HG02678 (cell line): Measurements from ENCODE around the gene AKAP1.

Experiments
- ATAC-seq: cut with Tn5 transposase; IDR thresholded peaks from one replicate; pipeline ENCODE4 v1.9.1; 2021; ENCODE audit warnings: mild to moderate bottlenecking, moderate library complexity; ENCODE audit not compliant: unreplicated experiment

The AKAP1 gene

GRCh38 chr17:57124053-57124452 is 39.0 kb downstream of the AKAP1 start:
- no peak for ATAC-seq

GRCh38 chr17:57125406-57125805 is 40.4 kb downstream of the AKAP1 start:
- ATAC-seq, result no peak

DNA sequence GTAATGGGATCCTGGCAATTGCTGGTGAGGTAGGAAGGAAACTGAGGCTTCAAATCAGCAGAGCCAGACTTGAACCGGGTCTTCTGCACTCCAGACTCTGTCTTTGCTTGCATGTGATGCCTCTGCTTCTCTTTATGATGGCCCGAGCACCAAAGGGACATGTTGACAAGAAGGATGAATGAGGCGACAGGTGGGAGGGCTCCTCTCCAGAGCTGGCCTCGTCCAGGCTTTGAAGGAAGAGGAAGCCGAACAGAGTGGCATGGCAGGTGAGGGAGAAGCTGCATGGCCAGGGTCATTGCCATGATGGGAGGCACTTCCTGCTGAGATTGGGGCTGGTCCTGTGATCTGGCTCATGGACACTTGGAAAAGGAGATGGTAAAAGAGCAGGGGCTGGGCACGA is 40.8 kb downstream of the AKAP1 start:
- ATAC-seq, result no peak

DNA sequence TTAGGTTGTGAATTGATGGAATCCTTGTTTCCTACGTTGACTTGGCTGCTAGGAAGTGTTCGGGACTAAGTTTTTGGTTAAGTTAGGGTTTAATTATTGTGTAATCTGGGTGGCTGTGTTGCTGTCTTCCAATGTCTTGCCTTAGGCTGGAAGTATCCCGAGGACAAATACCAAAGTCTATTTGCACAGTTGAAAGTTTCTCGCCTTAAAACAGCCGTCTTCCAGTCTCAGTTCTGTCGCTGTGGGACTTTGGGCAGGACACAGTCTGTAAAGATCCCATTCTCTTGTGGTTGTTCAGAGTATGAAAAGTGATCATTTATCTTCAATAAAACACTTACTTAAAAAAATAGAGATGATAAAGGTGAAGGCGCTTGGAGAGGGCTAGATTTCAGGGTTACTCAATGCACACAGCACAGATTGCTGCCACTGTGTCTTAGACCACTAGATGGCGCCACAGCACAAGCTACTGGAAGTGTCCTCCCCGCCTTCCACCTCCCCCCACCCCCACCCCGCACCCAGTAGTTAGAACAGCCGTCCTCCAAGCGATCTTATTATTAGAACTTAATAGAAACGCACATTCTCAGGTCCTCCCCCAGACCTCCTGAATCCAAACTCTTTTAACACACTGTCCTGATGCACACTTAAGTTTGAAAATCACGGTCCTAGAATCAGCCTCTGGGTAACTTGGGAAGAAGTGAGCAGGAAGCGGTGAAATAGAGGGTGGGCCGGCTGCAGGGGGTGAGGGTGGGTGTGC is 45.8 kb downstream of the AKAP1 start:
- no peak for ATAC-seq

DNA sequence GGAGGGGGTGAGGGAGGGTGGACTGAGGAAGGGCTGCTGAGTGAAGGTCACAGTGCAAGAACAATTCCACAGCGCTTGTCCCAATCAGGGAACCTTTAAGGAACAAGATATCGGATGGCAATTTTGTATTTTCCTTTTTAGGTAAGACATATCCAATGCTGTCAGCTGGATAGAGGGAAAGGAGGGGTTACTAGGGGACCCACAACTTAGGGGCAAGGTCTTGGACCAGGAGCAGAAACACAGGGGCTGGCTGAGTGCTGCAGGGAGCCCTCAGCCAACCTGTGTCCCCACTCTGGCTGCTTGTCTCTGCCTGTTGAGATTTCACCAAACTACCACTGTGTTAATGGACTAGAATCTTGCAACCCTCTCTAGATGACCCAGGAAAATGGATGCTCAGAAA is 47.6 kb downstream of the AKAP1 start:
- ATAC-seq, result no peak

DNA sequence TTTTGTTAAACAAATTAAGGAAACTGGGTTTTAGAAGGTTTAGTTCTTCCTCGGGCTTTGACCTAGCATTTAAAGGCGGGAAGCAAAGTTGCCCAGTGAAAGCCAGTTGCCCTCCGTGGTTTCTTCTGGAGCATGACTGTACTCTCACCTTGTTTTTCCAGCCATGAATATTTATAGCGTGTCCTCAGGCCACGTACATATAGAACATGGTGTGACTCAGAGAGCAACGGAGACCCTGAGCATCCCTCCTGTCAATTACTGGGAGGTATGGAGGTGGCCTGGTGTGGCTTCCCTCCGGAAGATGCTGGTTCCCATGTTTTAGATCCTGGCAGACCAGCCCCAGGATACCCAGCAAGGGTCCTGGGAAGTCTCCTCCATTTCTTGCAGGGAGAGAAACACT is 48.4 kb downstream of the AKAP1 start:
- ATAC-seq, result no peak

DNA sequence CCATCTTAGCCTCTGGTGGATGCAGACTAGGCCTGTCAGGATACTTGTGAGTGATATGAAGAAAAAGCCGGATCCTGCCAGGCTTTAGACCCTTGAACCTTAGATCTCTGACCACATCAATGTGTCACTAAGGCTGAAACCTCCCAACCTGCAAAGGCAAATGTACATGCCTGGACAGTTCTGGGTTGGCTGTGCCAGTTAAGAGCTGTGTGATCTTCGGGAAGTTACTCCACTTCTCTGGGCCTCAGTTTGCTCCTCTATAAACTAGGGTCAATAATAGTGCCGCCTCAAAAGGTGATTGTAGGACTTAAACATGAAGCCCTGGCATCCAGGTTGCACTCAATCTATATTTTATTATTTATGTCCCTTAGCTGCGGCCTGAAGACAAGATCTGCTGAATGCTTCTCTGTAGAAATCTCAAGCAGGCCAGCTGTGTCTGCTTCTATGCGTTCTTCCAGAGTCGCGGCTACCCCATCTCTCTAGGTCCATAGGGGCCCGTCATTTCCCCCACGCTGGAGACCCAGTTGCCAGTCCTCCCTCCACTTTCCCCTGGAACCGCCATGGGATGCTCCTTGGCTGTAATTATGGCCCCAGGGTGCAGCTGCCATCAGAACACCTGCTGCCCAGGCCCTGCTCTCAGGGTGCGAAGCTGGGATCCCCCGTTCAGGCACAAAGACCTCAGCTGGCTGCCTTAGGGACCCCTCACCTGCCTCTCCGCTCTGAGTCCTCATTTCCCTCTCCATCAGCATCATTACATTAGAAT is 50.2 kb downstream of the AKAP1 start:
- ATAC-seq, result no peak

DNA sequence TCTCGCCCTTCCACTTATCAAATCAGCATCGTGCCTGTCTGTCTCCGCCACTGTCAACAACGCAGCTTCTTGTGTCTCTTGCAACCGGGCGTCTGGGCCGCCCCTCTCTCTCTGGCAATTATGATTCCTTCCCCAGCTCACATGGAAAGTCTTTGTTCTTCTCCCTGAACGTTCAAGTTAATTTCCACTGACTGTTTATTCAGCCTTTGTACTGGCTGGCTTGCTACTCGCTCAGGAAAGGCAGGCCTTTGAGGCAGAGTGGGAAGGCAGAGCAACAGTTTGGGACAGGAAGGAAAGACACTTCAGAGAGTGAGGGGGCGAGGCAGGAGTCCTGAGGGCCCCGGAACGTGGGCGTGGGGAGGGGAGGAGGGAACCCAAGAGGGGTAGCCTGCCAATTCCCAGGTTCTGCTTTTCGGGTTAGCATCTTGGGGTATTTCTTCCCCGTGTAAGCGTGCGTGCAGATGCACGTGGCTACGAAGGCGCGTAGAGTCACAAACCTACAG is 50.8 kb downstream of the AKAP1 start:
- no peak for ATAC-seq

- ATAC-seq, result no peak
Measured at GRCh38 chr17:57136355-57136754, 51.3 kb downstream of the AKAP1 start.

GRCh38 chr17:57138030-57138911 is 53.2 kb downstream of the AKAP1 start:
- ATAC-seq, result no peak

- no peak for ATAC-seq
Measured at GRCh38 chr17:57138956-57139576, 54.0 kb downstream of the AKAP1 start.

DNA sequence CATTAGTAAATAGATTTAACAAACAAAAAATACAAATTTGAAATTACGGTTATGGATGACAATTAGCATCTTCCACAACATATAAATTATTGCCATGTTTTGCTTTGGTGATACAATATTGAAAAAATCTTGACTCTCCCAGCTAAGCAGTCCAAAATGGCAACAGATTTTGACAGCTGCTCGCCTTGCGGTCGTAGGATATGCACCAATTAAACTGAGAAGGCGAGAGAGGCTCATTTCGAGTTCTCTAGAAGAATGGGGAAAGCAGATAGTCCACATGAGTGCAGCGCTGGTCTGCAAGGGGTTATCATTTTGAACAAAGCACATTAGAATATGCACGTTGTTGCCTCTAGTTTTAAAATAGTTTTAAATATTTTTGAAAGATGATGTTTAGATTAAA is 55.3 kb downstream of the AKAP1 start:
- ATAC-seq, result no peak

- no peak for ATAC-seq
Measured at GRCh38 chr17:57142925-57143324, 57.9 kb downstream of the AKAP1 start.

GRCh38 chr17:57143361-57143760 is 58.3 kb downstream of the AKAP1 start:
- no peak for ATAC-seq

DNA sequence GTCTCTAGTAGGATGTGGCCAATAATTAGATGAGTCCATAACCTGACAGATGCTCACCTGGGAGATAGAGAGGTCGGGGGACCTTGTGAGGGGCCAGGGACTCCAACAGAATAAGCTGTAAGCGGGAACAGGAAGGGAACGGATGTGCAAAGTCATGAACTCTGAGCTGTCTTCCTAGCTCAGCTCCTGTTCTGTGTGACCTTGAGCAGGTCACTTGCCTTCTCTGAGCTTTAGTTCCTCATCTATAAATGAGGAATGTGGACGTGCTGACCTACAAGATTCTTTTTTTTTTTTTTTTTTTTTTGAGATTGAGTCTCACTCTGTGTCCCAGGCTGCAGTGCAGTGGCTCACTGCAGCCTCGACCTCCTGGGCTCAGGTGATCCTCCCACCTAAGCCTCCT is 58.9 kb downstream of the AKAP1 start:
- no peak for ATAC-seq

- ATAC-seq, result no peak
Measured at GRCh38 chr17:57144567-57144966, 59.5 kb downstream of the AKAP1 start.

GRCh38 chr17:57145347-57145746 is 60.3 kb downstream of the AKAP1 start:
- ATAC-seq, result no peak

DNA sequence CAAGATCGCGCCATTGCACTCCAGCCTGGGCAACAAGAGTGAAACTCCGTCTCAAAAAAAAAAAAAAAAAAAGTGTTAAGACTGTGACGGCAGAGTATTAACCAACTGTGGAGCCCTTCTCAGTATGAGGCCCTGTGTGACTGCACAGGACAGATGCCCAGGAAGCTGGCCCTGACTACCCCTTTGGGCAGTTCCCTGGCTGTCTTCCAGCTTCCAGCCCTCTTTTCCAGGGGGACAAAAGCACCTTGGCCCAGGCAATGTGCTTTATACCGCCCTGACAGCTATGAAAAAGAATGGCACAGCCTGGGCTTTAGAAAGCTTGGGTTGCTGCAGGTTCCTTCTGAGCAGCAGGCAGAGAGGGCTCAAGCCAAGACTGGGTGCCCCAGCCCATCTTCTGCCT is 61.2 kb downstream of the AKAP1 start:
- no peak for ATAC-seq

DNA sequence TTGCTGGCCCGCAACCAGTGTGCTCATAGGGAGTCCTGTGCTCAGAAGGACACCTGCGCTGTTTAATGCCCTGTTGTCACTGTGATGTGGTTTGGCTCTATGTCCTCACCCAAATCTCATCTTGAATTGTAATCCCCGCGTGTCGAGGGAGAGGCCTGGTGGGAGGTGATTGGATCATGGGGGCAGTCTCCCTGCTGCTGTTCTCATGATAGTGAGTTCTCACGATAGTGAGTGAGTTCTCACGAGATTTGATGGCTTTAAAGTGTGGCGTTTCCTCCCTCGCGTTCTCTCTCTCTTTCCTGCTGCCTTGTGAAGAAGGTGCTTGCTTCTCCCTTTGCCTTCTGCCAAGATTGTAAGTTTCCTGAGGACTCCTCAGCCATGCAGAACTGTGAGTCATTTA is 66.8 kb downstream of the AKAP1 start:
- ATAC-seq, result no peak

- ATAC-seq, result no peak
Measured at GRCh38 chr17:57152967-57153528, 68.0 kb downstream of the AKAP1 start.

- ATAC-seq, result no peak
Measured at GRCh38 chr17:57154921-57155320, 69.9 kb downstream of the AKAP1 start.
